K562 (cell line): ENCODE results near the gene AP1M1. TPM values are rescaled to one million over a fixed set of nuclear protein-coding genes. Genes with fewer than 3 reads are reported as not detected.

ENCODE experiments used
- ATAC-seq: fragments of 200-7000 bp; cut with Tn5 transposase; 3 replicates; pipeline ENCODE4 v1.9.1; 2020; ENCODE audit warnings: moderate library complexity
- BruUV-seq: library from RNA; stranded (reverse); fragments of 400-500 nt; replicated peaks from 2 replicates; lab custom pipeline; 2021; lab: Mats Ljungman, UMichigan
- CTCF ChIA-PET: fragments of 300-600 bp; formaldehyde crosslinking; extraction: SDS; loops from one replicate; lab custom pipeline; 2021; ENCODE audit warnings: low intra/inter-chr PET ratio; lab: Yijun Ruan, JAX
- POLR2A ChIA-PET: fragments of 300-600, 350-650 bp; sonication (Branson Sonifier 250); formaldehyde crosslinking; extraction: SDS; loops from one replicate; lab custom pipeline; 2021; ENCODE audit warnings: antibody characterized with exemption, inconsistent platforms; lab: Yijun Ruan, JAX
- DNase-seq, 4 experiments: peaks; one replicate each; pipeline versions ENCODE4 v3.0.0 to v3.0.0-alpha.2; 2011 to 2018; ENCODE audit warnings: low spot score in 3 of 4, mixed read lengths in 3 of 4; ENCODE audit errors: extremely low read depth in 1 of 4
- FAIRE-seq: peaks from 2 replicates; lab custom pipeline; 2011; peaks lifted over from hg19 to GRCh38; lab: Jason Lieb, UNC
- H2AFZ ChIP-seq: 2 replicates; pipeline ENCODE4 v1.6.0; 2011; ENCODE audit warnings: low read depth, low read length, control low read depth, inconsistent platforms
- H3K27ac ChIP-seq: fragments of 200-600 bp; 3 replicates; pipeline ENCODE4 v1.8.0; 2011; ENCODE audit warnings: low read depth, mild to moderate bottlenecking, control low read depth, inconsistent platforms, low read length, moderate library complexity, mixed read lengths; ENCODE audit errors: extremely low read depth
- H3K27me3 ChIP-seq, 2 experiments: fragments of 300-600 bp in 1 of 2; 2 replicates in 1 of 2; 3 replicates in 1 of 2; pipeline versions ENCODE4 v1.6.0 to v1.8.0; 2011; ENCODE audit warnings: inconsistent platforms in 2 of 2, low read length in 2 of 2, mild to moderate bottlenecking in 1 of 2, mixed read lengths in 1 of 2, moderate library complexity in 1 of 2; ENCODE audit not compliant: control insufficient read depth in 2 of 2, insufficient read depth in 2 of 2
- H3K36me3 ChIP-seq: fragments of 300-600 bp; 3 replicates; pipeline ENCODE4 v1.8.0; 2011; ENCODE audit warnings: mild to moderate bottlenecking, low read length, inconsistent platforms; ENCODE audit not compliant: control insufficient read depth, insufficient read depth
- H3K4me1 ChIP-seq, 2 experiments: fragments of 200-600 bp in 1 of 2; replicated peaks in 1 of 2; 2 replicates in 1 of 2; 3 replicates in 1 of 2; pipeline versions ENCODE4 v1.5.1 to v1.8.0; 2011; ENCODE audit warnings: inconsistent platforms in 2 of 2, low read length in 2 of 2, mild to moderate bottlenecking in 1 of 2, mixed read lengths in 1 of 2, moderate library complexity in 1 of 2; ENCODE audit not compliant: control insufficient read depth in 2 of 2, insufficient read depth in 2 of 2
- H3K4me2 ChIP-seq: 2 replicates; pipeline ENCODE4 v1.6.1; 2011; ENCODE audit warnings: low read length, control low read depth, inconsistent platforms, mixed read lengths; ENCODE audit not compliant: insufficient read depth
- H3K4me3 ChIP-seq: fragments of 200-600 bp; sonication (generic), shearing (Covaris generic); 2 replicates; pipeline ENCODE4 v1.5.1; 2016; ENCODE audit warnings: control low read depth, inconsistent platforms
- H3K79me2 ChIP-seq: fragments of 200-600 bp; 3 replicates; pipeline ENCODE4 v1.8.0; 2011; ENCODE audit warnings: low read length, inconsistent platforms; ENCODE audit not compliant: control insufficient read depth, insufficient read depth
- H3K9ac ChIP-seq, 2 experiments: 2 replicates each; pipeline versions ENCODE4 v1.6.0 to v1.6.1; 2011; ENCODE audit warnings: low read depth in 2 of 2, low read length in 2 of 2, control low read depth in 1 of 2, inconsistent platforms in 1 of 2, mild to moderate bottlenecking in 1 of 2, mixed read lengths in 1 of 2; ENCODE audit not compliant: insufficient read depth in 1 of 2
- H3K9me1 ChIP-seq: one replicate; pipeline ENCODE4 v1.6.0; 2011; ENCODE audit warnings: inconsistent platforms, mild to moderate bottlenecking, low read length, moderate library complexity; ENCODE audit not compliant: control insufficient read depth, insufficient read depth
- H3K9me3 ChIP-seq: replicated peaks from 2 replicates; pipeline ENCODE4 v1.5.1; 2011; ENCODE audit warnings: low read depth, low read length, inconsistent platforms; ENCODE audit not compliant: control insufficient read depth, insufficient read depth
- H4K20me1 ChIP-seq: replicated peaks from 2 replicates; pipeline ENCODE4 v1.6.1; 2011; ENCODE audit warnings: low read length, inconsistent platforms, mixed read lengths; ENCODE audit not compliant: control insufficient read depth, insufficient read depth
- EHMT2 ChIP-seq: fragments of 450-650 bp; IDR thresholded peaks from 2 replicates; pipeline ENCODE4 v1.6.1; 2018; ENCODE audit warnings: antibody characterized with exemption
- FOXA1 ChIP-seq: fragments of 450-650 bp; IDR thresholded peaks from 2 replicates; pipeline ENCODE4 v1.6.1; 2016; ENCODE audit warnings: mild to moderate bottlenecking, borderline replicate concordance
- HDAC1 ChIP-seq, 2 experiments: fragments of 450-650 bp; IDR thresholded peaks; 2 replicates each; pipeline ENCODE4 v1.6.1; 2016 to 2017; ENCODE audit warnings: inconsistent platforms in 1 of 2, mild to moderate bottlenecking in 1 of 2, moderate library complexity in 1 of 2
- MAFG ChIP-seq: fragments of 450-650 bp; conservative IDR thresholded peaks from 2 replicates; pipeline ENCODE4 v1.6.1; 2016; ENCODE audit warnings: missing genetic modification characterization, missing compliant biosample characterization
- PHB2 ChIP-seq: fragments of 450-650 bp; IDR thresholded peaks from 2 replicates; pipeline ENCODE4 v1.6.1; 2017; ENCODE audit warnings: low read depth
- PTRF ChIP-seq: fragments of 450-650 bp; IDR thresholded peaks from 2 replicates; pipeline ENCODE4 v1.6.1; 2016; ENCODE audit warnings: mild to moderate bottlenecking, missing genetic modification characterization, missing compliant biosample characterization
- STAG1 ChIP-seq: sonication (generic); formaldehyde crosslinking; IDR thresholded peaks from 2 replicates; pipeline ENCODE4 v1.5.0; 2020; ENCODE audit warnings: missing genetic modification reagents, borderline replicate concordance
- WGBS: fragments of 100-300 bp; shearing (Covaris generic); methylation state at CpG from one replicate; pipeline ENCODE4 v1.1.6; 2016; ENCODE audit warnings: low coverage, mixed read lengths; ENCODE audit not compliant: insufficient coverage; ENCODE audit errors: missing lambda C conversion rate; 5-methylcytosine and 5-hydroxymethylcytosine counted together
- in situ Hi-C: fragments of 300-500 bp; cut with MboI; formaldehyde crosslinking; loops from 4 replicates; pipeline ENCODE4 v1.15.0; 2018; ENCODE audit warnings: inconsistent platforms, mixed read lengths
- intact Hi-C: fragments of 100-400 bp; cut with micrococcal nuclease; formaldehyde crosslinking; loops from 2 replicates; pipeline ENCODE4 v1.14.2; 2022
- polyA plus RNA-seq, 8 experiments: library from polyadenylated mRNA; depleted of rRNA in 4 of 8; stranded (reverse) in 5 of 8; unstranded in 3 of 8; fragments of >200 nt; fragmentation: Nextera tagmentation in 2 of 8; fragmentation: Illumina TruSeq in 1 of 8; extraction: Ambion mirVana in 2 of 8; extraction: Trizol in 1 of 8; gene quantifications; 2 replicates each; pipeline versions ENCODE4 v1.2.1 to v1.2.3, GENCODE V29; 2011 to 2014; ENCODE audit warnings: inconsistent platforms in 1 of 8, missing spikeins in 1 of 8
- total RNA-seq, 7 experiments: library from RNA; depleted of rRNA in 6 of 7; stranded (reverse); fragments of >200 nt in 6 of 7; fragmentation: Illumina TruSeq in 2 of 7; extraction: Trizol in 2 of 7; gene quantifications; 2 replicates each; pipeline versions ENCODE4 v1.2.1 to v1.2.3, GENCODE V29; 2011 to 2021; ENCODE audit warnings: low replicate concordance in 1 of 7
- TF ChIP-seq, protein P1 (sequence below), 2 experiments: IDR thresholded peaks in 1 of 2; conservative IDR thresholded peaks in 1 of 2; 2 replicates each; pipeline ENCODE4 v1.6.1; 2016; ENCODE audit warnings: low read depth in 2 of 2, mild to moderate bottlenecking in 1 of 2, missing compliant biosample characterization in 1 of 2, missing genetic modification characterization in 1 of 2, moderate library complexity in 1 of 2
- TF ChIP-seq, protein P2 (sequence below), 2 experiments: fragments of 450-650 bp; IDR thresholded peaks; 2 replicates each; pipeline ENCODE4 v1.6.1; 2016; ENCODE audit warnings: mild to moderate bottlenecking in 2 of 2, borderline replicate concordance in 1 of 2, low read depth in 1 of 2, moderate library complexity in 1 of 2

Gene AP1M1
- total and polyA plus RNA-seq, 9 of the 15 experiments (the other 6 are each of a cell fraction or from before 2014, with no cell fraction given), result 0.87 to 56.2 (median 29.1) TPM

DNA sequence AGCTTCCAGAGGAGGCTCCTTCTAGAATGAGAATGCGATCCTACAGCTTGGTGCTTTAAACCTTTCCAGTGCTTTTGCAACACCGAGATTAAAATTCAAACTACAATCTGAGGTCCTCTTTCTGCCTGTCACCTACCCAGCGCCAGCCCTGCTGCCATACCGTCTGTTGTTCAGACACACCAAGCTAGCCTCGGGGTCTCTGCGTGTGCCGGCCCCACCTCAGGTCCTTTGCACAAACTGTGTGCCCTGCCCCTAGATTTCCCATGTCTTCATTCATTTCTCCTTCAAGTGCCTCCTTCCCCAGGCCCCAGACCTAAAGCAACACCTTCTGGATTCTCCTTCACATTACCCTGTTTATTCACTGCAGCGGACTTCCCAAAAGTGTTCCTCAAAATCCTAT lies 43.2 kb upstream of the AP1M1 start:
- ATAC-seq (no peak), FAIRE-seq (no peak), DNase-seq (no peak)
- Histone ChIP-seq H3K79me2 (no peaks in the 10 kb centered on the region), H2AFZ (no peak overlapping the region), H3K4me2 (peak overlapping the region; percentile 50; the same call in 1 of the 2 replicates), H3K9me1 (no peaks in the 10 kb centered on the region), H3K27ac (no peak overlapping the region; the same call in 2 of the 3 replicates), H3K27me3 (peaks cover 0 to 4% of the 10 kb centered on the region in 2 experiments; a peak in 1 of 5 replicates), H3K4me1 (peaks cover 13 to 15% of the 10 kb centered on the region in 2 experiments; a peak in 4 of 5 replicates), H4K20me1 (peaks cover 3% of the 10 kb centered on the region; the same call in 1 of the 2 replicates), H3K9me3 (no peaks in the 10 kb centered on the region), H3K36me3 (no peaks in the 10 kb centered on the region), H3K4me3 (no peak overlapping the region), H3K9ac (no peak overlapping the region)
- 62% methylated on average over 7 of the region's 8 CpGs for WGBS
- BruUV-seq, result no TSS peak
- in situ Hi-C loops (no loop called here), intact Hi-C loops (loop anchor here (5.0 kb wide), 1 partner anchor 42 kb away; the partner anchor contains the start of gene RAB8A)
- ChIA-PET POLR2A (interaction anchor here (1.0 to 1.5 kb wide), 2 partner anchors 13 to 318 kb away, joined by 3 to 4 read pairs; no protein-coding TSS in a partner anchor), CTCF (no interaction called here)
- TF ChIP-seq HDAC1 (IDR thresholded peaks at IDR 0.05) (no peak), FOXA1 (no peak), STAG1 (CRISPR knock-in tag) (no peak), PHB2 (no peak), EHMT2 (no peak), PTRF (tag) (no peak), MAFG (tag) (no peak)
- TF ChIP-seq, protein P1, sequence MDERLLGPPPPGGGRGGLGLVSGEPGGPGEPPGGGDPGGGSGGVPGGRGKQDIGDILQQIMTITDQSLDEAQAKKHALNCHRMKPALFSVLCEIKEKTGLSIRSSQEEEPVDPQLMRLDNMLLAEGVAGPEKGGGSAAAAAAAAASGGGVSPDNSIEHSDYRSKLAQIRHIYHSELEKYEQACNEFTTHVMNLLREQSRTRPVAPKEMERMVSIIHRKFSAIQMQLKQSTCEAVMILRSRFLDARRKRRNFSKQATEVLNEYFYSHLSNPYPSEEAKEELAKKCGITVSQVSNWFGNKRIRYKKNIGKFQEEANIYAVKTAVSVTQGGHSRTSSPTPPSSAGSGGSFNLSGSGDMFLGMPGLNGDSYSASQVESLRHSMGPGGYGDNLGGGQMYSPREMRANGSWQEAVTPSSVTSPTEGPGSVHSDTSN (CRISPR knock-in tag; IDR thresholded peaks at IDR 0.05; ENCODE audit: low read depth), result no peak
- TF ChIP-seq, protein P1 (tag; conservative IDR thresholded peaks at IDR 0.05; ENCODE audit: low read depth), result no peak
- TF ChIP-seq, protein P2, sequence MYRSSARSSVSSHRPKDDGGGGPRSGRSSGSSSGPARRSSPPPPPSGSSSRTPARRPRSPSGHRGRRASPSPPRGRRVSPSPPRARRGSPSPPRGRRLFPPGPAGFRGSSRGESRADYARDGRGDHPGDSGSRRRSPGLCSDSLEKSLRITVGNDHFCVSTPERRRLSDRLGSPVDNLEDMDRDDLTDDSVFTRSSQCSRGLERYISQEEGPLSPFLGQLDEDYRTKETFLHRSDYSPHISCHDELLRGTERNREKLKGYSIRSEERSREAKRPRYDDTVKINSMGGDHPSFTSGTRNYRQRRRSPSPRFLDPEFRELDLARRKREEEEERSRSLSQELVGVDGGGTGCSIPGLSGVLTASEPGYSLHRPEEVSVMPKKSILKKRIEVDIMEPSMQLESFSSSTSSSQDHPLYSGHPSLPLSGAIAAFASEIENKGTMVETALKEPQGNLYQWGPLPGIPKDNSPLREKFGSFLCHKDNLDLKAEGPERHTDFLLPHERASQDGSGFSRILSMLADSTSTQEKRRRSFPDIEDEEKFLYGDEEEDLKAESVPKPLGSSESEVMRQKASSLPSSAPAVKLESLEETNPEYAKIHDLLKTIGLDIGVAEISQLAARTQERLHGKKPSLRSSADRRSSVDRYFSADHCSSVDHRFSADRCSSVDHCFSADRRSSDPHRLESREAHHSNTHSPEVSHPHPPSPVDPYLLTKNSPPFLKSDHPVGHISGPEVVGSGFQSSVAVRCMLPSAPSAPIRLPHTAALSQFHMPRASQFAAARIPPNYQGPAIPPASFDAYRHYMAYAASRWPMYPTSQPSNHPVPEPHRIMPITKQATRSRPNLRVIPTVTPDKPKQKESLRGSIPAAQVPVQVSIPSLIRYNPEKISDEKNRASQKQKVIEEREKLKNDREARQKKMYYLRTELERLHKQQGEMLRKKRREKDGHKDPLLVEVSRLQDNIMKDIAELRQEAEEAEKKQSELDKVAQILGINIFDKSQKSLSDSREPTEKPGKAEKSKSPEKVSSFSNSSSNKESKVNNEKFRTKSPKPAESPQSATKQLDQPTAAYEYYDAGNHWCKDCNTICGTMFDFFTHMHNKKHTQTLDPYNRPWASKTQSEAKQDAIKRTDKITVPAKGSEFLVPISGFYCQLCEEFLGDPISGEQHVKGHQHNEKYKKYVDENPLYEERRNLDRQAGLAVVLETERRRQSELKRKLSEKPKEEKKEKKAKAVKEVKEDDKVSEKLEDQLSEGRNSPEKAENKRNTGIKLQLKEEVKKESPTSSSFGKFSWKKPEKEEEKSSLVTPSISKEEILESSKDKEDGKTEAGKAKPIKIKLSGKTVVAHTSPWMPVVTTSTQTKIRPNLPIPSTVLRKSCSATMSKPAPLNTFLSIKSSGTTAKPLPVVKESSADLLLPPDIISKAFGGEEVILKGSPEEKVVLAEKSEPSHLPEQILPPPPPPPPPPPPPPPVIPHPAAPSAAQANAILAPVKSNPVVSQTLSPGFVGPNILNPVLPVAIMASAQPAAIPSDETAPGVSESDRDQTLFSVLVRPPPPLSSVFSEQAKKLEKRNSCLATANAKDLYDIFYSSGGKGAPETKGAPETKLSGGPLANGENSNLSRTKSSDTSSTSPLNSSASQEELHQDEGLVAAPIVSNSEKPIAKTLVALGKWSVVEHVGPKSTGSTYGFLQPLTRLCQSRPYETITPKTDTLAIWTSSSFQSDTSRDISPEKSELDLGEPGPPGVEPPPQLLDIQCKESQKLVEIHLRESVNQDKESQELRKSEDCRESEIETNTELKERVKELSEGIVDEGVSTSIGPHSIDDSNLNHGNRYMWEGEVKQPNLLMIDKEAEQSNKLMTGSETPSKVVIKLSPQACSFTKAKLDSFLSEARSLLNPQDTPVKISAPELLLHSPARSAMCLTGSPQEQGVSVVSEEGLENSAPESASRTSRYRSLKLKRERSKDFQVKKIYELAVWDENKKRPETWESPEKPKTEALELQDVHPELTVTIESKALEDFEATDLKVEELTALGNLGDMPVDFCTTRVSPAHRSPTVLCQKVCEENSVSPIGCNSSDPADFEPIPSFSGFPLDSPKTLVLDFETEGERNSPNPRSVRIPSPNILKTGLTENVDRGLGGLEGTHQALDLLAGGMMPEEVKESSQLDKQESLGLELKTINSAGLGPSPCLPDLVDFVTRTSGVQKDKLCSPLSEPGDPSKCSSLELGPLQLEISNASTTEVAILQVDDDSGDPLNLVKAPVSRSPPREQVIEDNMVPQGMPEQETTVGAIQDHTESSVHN (IDR thresholded peaks at IDR 0.05; ENCODE audit: borderline replicate concordance in 1 of 2, low read depth in 1 of 2), result no peak
